ENCODE measurements around the gene RNF144A. TPM values are rescaled to one million over a fixed set of nuclear protein-coding genes. Genes with fewer than 3 reads are reported as not detected.

Gene RNF144A
- total and polyA plus RNA-seq, 2 of the 13 experiments (the other 11 are each of a cell fraction or from before 2014, with no cell fraction given), result 13.9 to 16.5 TPM

- TF ChIP-seq, protein P1, sequence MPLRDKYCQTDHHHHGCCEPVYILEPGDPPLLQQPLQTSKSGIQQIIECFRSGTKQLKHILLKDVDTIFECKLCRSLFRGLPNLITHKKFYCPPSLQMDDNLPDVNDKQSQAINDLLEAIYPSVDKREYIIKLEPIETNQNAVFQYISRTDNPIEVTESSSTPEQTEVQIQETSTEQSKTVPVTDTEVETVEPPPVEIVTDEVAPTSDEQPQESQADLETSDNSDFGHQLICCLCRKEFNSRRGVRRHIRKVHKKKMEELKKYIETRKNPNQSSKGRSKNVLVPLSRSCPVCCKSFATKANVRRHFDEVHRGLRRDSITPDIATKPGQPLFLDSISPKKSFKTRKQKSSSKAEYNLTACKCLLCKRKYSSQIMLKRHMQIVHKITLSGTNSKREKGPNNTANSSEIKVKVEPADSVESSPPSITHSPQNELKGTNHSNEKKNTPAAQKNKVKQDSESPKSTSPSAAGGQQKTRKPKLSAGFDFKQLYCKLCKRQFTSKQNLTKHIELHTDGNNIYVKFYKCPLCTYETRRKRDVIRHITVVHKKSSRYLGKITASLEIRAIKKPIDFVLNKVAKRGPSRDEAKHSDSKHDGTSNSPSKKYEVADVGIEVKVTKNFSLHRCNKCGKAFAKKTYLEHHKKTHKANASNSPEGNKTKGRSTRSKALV (CRISPR knock-in tag; IDR thresholded peaks at IDR 0.05), result no peak
- TF ChIP-seq PLRG1 (conservative IDR thresholded peaks at IDR 0.05) (no peak), ZNF670 (CRISPR knock-in tag; IDR thresholded peaks at IDR 0.05; ENCODE audit: borderline replicate concordance) (no peak), ZNF772 (CRISPR knock-in tag; IDR thresholded peaks at IDR 0.05) (no peak)
Measured at GRCh38 chr2:7093376-7093775, 176.2 kb downstream of the RNF144A start (continued).

Other genes starting within 250 kb of the RNF144A start
- 0.58 and 1.0 TPM in 2 replicates for gene CMPK2, start 51.5 kb upstream of the RNF144A start, total RNA-seq (2016; rRNA removed; fragmentation: Illumina TruSeq; extraction: Trizol)
- 0.04 and 0.16 TPM in 2 replicates for gene CMPK2, start 51.5 kb upstream of the RNF144A start, polyA plus RNA-seq (2011; rRNA removed)
- 0.06 and 0.11 TPM in 2 replicates for gene RSAD2, start 39.6 kb upstream of the RNF144A start, total RNA-seq (2016; rRNA removed; fragmentation: Illumina TruSeq; extraction: Trizol)
- not detected in 2 replicates for gene RSAD2, start 39.6 kb upstream of the RNF144A start, polyA plus RNA-seq (2011; rRNA removed)

Data from HepG2 (cell line).